CMK (cell line): ENCODE data around the gene TMEM94.

Experiments used
- DNase-seq: peaks from one replicate; pipeline ENCODE4 v3.0.0-alpha.2; 2010; ENCODE audit warnings: low read depth

Gene TMEM94

DNA sequence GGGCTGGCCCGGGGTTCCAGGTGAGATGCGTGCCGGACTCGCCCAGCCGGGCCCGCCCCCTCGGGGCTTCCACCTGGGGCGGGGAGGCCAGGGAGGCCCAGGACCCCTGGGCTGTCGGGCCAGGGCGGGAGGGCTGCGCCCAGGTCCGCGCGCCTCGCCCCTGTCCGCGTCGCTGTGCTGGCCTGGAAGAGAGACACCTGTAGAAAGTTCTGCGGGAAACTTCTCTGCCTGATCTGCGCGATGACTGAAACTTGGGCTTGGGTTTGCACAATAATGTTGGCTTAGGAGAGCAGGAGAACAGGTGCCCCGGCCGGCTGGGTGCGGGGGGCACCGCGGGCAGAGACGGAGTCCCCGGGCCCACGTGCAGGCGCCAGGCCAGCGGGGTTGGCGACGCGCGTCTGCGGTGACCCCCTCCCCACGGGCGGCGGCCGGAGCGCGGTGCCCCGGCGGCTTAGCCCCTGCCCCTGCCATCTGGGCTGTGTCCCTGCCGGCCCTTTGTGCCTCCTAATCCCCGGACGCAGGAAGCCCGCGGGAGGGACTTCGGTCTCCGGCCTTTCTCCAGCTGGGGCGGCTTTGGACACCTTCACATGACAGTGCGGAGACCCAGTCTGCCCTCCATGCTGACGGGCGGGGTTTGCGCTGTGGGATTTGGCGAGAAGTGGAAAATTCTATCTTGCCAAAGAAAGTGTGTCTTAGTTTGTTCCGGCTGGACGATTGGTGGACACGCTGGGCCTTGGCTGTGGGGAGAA, 69.5 kb downstream of the TMEM94 start:
- DNase-seq, result no peak

DNA sequence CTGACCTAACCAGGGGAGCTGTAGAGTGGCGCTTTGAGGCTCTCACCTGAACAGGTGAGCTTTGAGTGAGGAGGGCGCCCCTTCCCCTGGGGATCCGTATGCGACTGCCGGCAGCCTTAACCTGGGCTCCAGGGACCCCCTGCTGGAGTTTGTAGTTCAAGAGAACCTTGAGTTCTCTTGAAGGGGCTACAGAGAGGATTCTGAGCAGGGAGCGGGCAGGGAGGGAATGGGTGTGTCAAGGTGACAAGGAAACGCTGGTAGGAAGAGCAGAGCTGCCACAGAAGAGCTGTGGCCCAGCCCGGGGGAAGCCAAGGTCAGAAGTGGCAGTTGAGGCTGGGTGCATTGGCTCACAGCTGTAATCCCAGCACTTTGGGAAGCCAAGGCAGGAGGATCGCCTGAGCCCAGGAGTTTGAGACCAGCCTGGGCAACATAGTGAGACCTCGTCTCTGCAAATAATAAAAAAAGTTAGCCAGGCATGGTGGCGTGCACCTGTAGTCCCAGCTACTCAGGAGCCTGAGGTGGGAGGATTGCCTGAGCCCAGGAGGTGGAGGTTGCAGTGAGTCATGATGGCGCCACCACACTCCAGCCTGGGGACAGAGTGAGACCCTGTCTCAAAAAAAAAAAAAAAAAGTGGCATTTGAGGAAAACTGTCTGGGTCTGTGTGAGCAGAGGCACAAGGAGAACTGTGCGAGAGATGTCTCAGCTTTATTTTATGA, 70.3 kb downstream of the TMEM94 start:
- no peak for DNase-seq

DNA sequence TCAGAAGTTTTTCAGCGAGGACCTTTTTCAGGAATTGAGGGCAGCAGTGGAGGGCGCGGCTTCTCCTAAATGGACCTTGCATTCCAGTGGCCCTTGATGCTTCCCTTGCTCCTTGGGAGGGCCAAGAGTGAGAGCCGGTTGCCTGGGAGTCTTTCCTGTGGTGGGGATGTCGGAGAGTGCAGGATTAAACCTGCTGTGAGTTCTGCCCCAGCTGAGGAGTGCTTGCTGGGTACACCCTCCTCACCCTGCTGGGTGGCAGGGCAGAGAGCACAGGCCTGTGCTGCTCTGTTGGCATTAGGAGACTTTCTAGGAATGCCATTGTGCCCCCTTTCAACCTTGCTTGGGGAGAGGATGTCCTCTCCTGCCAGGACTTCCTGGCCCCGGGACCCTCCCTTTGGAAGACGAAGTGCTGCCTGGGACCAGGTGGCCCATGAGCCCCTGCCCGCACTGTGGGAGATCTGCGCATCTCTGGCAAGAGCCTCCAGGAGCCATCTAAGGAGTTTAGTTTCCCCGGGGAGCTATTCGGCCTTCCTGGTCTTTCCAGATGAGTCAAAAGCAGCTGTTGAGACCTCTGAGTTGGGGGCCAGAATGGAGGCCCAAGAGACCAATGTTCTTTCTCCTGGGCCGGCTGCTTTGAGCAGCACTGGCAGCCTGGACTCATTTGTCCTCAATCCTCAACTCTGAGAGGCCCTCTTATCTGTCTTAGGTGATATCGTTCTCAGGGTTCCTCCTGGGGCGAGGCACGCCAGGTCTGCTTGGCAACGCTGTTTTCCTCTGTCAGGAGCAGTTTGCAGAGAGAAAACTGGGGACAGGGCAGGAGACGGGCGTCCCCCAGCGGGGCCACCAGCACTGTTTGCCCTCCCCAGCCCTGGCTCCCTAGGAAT, 74.6 kb downstream of the TMEM94 start:
- DNase-seq, result no peak

- no peak for DNase-seq
Observed at GRCh38 chr17:75531721-75532072, 75.3 kb downstream of the TMEM94 start.

DNA sequence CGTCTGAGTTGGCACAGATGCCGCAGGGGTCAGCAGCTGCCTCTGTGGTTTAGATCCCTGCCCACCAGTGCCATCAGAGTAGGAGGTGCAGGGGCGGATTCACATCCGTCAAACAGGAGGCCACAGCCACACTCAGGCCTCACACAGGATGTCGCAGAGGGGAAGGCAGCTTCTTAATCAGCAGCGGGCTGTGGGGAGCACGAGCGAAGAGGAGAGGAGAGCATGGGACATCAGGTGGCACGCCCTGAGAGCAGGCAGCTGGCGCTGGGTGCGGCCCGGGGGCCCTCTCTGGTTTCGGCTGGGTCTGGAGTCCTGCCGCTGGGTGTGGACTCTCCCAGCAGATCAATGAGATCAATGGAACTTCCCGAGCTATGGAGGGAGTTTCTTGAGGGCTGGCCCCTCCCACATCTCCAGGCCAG, 78.7 kb downstream of the TMEM94 start:
- DNase-seq, result no peak

DNA sequence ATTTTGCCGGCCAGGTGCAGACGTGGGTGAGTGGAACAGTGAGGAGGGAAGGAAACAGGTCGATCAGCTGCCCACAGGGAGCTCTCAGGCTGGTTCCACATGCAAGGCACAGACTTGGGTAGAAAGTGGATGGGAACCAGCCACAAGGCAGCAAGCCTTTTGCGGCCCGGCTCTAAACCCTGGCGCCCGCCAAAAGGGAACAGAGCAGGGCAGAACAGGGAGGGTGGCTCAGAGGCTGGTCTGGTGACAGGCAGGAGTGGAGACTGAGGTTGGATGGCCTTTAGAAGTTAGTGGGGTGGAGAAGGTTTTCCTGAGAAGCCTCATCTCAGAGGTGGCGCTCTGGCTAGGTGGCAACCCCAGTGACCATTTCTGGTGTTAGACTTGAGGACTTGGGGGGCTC, 79.4 kb downstream of the TMEM94 start:
- no peak for DNase-seq

- no peak for DNase-seq
Observed at GRCh38 chr17:75536366-75536765, 79.9 kb downstream of the TMEM94 start.

GRCh38 chr17:75539967-75540729, 83.7 kb downstream of the TMEM94 start:
- no peak for DNase-seq

DNA sequence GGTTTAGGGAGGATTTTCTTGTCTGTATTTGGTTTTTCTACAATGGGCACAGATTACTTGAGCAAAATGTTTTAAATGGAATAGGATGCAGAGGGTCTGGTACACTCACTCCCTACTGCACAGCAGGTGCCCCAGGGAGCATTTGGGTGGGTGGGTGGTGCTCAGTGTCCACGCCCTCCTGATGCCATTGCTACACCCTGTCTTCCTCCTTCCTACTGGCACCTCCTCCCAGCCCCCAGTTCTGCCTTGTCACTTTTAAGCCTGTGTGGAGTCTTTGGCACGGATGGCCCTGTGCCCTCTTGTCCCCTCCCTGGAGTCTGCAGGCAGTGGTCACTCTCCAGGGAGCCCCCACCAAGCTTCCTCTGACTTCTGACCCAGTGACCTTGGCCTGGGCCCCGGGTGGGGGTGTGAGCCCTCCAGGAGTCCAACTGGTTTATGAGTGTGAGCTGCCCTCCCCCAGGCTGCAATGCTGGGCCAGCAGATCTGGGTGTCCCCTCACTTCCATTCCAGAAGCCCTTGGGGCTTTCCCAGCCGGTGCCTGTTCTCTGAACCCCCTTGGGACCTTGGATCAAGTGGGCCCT, 84.6 kb downstream of the TMEM94 start:
- no peak for DNase-seq

- no peak for DNase-seq
Observed at GRCh38 chr17:75542229-75542628, 85.8 kb downstream of the TMEM94 start.

DNA sequence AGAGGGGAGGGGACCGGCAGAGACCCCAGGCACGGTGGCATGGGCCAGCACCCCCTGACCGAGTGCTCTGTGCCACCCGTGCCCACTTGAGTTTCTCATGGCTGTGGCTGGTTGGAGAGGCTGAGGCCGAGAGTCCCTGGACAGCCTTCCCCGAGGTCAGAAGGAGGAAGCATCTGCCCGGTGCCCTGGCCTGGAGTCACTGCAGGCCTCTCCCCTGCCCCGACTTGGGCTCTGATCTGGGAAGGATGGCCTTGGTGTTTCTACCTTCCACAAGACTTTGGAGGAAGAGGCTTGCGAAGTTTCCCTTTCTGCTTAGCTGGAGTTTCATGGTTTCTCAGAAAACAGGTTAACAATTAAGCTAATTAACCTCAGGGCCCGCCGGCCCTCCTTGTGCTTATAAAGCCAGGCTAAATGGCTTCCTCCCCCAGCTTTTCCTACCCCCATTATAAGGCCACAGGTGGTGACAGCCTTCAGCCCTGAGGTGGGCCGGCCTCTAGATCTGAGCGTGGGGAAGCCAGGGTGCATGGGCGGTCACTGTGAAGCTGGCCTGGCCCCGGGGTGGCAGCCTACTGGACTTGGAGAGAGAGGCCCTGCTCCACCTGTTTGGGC, 86.4 kb downstream of the TMEM94 start:
- DNase-seq, result no peak

DNA sequence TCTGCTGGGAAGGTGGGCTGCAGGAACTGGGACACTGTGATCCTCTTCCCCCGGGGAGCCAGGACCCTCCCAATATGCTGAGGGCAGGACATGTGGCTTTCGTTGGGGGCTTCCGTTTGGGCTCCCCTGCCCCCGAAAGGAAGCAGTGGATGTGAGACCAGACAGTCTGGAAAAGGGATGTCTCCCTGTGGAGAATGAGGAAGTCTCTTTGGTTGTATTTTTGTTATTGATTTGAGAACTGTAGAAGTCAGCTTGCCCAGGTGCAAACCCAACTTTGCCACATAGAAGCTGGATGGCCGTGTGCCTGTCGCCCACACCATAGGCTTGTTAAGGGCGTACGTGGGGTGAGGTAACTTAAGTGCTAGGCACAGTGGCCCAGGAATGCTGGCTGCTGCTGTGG, 87.8 kb downstream of the TMEM94 start:
- DNase-seq, result no peak

DNA sequence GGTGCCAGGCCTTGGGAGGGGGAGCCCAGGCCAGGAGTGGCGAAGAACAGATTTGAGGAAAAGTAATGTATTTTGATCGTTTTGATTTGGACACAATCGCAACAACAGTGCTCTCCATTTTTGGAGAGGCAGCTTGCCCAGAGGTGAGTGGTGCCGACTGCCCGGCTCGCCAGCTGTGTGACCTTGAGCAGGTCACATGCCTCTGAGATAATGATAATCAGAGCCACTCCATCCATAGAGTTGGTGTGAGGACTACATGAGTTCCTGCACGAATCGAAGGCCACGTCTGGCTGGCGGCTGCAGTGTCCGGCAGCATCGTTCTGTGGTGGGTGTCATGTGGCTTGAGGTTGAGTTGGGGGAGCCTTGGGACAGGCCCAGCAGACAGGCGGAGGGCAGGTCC, 89.7 kb downstream of the TMEM94 start:
- no peak for DNase-seq

- no peak for DNase-seq
Observed at GRCh38 chr17:75547091-75547490, 90.7 kb downstream of the TMEM94 start.

DNA sequence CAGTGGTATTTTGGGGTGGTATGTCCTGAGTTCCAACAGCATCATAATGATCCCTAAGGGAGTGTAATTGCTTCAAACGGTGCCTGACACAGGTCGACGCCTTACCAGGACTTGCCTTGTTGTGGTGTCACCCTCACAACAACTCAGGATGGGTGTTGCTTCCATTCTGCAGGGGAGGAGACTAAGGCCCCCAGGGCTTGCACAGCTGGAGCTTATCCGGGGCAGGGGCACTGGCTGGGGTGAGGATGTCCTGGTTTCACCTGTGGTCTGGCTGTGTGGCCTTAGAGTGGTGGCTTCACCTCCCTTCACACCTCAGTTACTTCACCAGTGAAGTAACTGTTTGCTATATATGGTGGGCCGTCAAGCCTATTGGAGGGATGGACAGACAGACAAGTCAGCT, 92.4 kb downstream of the TMEM94 start:
- no peak for DNase-seq
